Sciatic nerve (tissue), 2 donors: ENCODE results near the gene FAM25A. TPM values are rescaled to one million over a fixed set of nuclear protein-coding genes. Genes with fewer than 3 reads are reported as not detected.
"Not testable (repeated sequence)": the region's sequence is repeated elsewhere in the genome, so short reads cannot be mapped to it uniquely, and the experiment has no call there.

Experiments used
- ATAC-seq: fragments of 200-7000 bp; cut with Tn5 transposase; one replicate; pipeline ENCODE4 v1.9.1; 2020; ENCODE audit warnings: mild to moderate bottlenecking, moderate library complexity
- DNase-seq: peaks from one replicate; pipeline ENCODE4 v3.0.0-alpha.2; 2020; ENCODE audit warnings: low spot score
- intact Hi-C: fragments of 100-400 bp; cut with DNase I; formaldehyde crosslinking; loops from one replicate; pipeline ENCODE4 v1.14.2; 2022
- total RNA-seq: library from RNA; stranded (reverse); fragmentation: NEBNext Ultra II Directional; extraction: Animal tissue kit (Norgen Biotek cat#: 25700); gene quantifications from one replicate; pipeline ENCODE4 v1.2.1, GENCODE V29; 2021
- donor health status: DM: no; HTN: no; CAD: no.
- donor health status: DM: no; HTN: no; CAD: no.

The FAM25A gene
- total RNA-seq: not detected

DNA sequence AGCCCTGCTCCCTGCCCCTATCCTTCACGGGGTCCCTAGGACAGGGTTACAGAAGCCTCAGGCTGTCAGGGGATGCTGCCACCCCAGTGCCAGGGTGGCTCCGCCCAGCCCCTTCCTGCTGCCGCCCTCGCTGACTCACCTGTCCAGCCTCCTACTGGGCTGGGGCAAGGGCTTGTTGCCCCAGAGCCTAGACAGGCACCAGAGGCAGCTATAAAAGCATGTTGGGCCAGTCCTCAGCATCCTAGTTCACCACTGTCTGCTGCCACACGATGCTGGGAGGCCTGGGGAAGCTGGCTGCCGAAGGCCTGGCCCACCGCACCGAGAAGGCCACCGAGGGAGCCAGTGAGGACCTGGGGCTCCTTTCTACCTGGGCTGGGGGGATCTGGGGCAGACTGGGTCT is at the start of gene FAM25A:
TSS of gene FAM25A (plus strand) at position 239 of the 400 bp plus-strand sequence. CDS start at position 270, 31 bp downstream.
- intact Hi-C loops, DNase-seq, ATAC-seq: not testable (repeated sequence)

DNA sequence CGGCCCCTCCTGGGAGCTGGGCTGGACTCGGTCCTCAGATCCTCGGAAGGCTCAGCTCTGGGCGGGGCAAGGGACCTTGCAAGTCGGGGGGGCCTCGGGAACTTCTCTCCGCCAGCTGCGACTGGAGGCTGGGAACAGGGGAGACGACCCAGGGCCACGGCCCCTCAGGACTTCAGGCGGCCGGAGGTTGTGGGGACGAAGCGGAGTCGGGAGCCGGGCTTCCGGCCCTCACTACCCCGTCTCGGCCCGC is 49.2 kb upstream of the FAM25A start:
- peak; percentile 28 for ATAC-seq
- intact Hi-C loops: no loop called here
- no peak for DNase-seq

GRCh38 chr10:86971232-86971991 is 48.7 kb upstream of the FAM25A start:
- intact Hi-C loops: no loop called here

DNA sequence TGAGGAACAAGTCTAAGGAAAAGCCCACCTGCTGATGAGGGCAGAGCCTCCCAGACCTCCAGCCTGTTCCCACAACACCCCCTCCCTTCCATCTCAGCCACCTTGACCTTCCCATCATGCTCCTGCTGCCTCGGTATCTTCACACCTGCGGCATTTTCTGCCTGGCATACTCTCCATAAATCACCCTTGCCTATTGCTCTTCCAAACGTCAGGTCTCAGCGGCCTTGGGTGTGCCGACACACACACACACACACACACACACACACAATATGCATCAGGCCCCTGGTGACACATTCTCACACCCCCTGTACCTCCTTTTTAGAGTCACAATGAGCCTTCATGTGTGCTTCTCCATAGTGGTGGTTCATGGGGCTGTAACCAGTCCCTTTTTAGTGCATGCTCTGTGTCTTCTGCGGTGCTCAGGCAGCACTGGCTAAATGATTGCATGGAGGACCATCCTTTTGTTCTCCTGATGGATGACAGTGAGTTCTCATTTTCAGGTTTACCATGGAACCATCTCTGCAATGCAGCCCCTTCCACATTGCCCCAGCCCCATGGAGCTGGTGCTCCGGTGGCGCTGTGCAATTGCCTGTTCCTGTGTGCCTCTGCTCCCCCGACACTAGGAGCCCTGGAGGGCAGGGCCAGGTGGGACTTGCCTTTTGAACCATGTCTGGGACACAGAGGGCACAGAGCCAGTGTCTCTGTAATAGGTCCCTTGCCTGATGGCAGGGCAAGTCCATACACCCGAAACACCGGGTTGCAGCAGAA is 47.3 kb upstream of the FAM25A start:
- ATAC-seq: no peak
- intact Hi-C loops: no loop called here
- DNase-seq: no peak

More at GRCh38 chr10:86971232-86971991, 48.7 kb upstream of the FAM25A start:
- peak; percentile 96 for DNase-seq
- ATAC-seq: peak; percentile 85

DNA sequence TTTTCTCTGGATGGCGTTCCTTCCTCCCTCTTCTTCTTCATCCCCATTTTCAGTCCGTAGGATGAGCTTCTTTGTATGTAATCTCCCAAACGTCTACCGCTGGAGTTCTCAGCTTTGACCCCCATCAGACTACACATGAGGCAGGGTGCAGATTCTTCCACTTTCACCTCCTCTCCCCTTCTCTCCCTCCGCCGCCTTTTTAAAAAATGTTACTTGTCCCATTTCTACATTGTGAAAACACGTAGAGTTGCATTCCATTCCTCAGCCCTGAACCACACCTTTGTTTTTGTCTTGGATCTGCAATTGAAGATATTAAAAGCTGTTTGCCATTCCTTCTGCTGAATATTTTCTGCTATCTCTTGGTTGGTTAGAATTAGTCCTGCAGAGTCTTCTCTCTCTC is 45.6 kb upstream of the FAM25A start:
- DNase-seq (no peak), ATAC-seq (no peak)
- intact Hi-C loops: no loop called here

- ATAC-seq (no peak), DNase-seq (no peak)
- intact Hi-C loops: no loop called here
Measured at GRCh38 chr10:86976362-86977056, 43.6 kb upstream of the FAM25A start.

DNA sequence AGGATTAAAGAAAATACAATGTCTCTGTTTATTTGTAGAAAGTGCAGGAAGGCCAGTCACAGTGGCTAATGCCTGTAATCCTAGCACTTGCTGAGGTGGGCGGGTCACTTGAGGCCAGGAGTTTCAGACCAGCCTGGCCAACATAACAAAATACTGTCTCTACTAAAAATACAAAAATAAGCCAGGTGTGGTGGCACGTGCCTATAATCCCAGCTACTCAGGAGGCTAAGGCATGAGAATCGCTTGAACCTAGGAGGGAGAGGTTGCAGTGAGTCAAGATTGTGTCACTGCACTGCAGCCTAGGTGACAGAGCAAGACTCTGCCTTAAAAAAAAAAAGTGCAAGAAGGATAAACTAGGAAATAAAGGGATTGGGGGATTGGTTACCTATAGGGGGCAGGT is 41.6 kb upstream of the FAM25A start:
- ATAC-seq, intact Hi-C loops, DNase-seq: not testable (repeated sequence)

DNA sequence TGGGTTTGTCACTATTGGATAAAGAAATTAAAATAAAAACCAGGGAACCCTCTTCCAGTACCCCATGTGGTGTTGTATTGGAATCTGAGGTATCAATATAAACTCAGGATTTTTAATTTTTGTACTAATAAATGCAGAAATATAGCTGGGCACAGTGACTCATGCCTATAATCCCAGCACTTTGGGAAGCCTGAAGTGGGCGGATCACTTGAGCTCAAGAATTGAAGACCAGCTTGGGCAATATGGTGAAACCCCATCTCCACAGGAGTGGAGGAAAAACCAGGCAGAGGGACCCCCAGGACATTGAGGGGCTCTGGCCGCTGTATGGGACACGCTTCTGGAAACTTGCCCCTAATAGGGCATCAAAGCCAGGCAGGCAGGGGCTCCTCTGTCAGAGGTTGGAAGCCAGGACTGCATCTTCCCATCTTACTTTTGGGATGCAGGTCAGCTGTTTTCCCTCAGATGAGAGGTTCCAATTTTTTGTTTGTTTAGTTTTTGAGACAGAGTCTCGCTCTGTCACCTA is 40.7 kb upstream of the FAM25A start:
- DNase-seq (no peak), ATAC-seq (peak; percentile 14)
- intact Hi-C loops: no loop called here

GRCh38 chr10:86979977-86980448 is 40.1 kb upstream of the FAM25A start:
- DNase-seq: no peak
- ATAC-seq: peak; percentile 88
- intact Hi-C loops: no loop called here

DNA sequence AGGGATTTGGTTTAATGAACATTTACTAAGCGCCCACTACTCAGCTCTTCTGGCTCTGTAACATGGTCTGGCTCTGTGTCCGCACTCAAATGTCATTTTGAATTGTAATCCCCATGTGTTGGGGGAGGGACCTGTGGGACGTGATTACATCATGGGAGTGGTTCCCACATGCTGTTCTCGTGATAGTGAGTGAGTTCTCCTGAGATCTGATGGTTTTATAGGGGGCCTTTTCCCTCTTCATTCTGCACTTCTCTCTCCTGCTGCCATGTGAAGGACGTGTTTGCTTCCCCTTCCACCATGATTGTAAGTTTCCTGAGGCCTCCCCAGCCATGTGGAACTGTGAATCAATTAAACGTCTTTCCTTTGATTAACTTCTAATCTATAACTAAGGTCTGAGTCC is 39.1 kb upstream of the FAM25A start:
- DNase-seq, intact Hi-C loops: not testable (repeated sequence)
- ATAC-seq: peak; percentile 30

- DNase-seq (no peak), ATAC-seq (no peak)
- intact Hi-C loops: no loop called here
Measured at GRCh38 chr10:86981716-86982115, 38.4 kb upstream of the FAM25A start.

DNA sequence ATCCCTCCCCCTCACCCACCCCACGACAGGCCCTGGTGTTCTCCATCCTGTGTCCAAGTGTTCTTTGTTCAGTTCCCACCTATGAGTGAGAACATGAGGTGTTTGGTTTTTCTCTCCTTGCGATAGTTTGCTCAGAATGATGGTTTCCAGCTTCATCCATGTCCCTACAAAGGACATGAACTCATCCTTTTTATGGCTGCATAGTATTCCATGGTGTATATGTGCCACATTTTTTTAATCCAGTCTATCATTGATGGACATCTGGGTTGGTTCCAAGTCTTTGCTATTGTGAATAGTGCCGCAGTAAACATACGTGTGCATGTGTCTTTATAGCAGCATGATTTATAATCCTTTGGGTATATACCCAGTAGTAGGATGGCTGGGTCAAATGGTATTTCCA is 35.6 kb upstream of the FAM25A start:
- DNase-seq, intact Hi-C loops, ATAC-seq: not testable (repeated sequence)

- ATAC-seq (no peak), DNase-seq (no peak)
- intact Hi-C loops: no loop called here
Measured at GRCh38 chr10:86988520-86988919, 31.6 kb upstream of the FAM25A start.

- DNase-seq, ATAC-seq, intact Hi-C loops: not testable (repeated sequence)
Measured at GRCh38 chr10:86991362-86991761, 28.7 kb upstream of the FAM25A start.

DNA sequence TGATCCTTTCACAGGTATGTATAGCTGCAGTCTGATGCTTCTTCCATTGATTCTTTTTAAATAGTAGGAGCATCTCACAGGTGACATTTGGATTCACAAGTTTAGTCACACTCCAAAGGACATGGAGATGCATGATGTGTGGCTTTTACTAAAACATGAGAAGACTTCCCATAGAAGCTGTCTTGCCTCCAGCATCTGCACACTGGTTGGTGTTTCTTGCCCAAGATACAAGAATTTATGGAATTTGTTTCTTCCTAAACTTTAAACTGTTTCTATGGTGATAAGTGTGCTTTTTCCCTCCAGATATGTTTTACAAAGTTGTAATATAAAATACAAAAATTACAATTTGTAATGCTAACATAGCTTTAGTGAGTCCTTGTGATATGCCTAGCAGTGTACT is 27.6 kb upstream of the FAM25A start:
- ATAC-seq: no peak
- intact Hi-C loops: no loop called here
- no peak for DNase-seq

DNA sequence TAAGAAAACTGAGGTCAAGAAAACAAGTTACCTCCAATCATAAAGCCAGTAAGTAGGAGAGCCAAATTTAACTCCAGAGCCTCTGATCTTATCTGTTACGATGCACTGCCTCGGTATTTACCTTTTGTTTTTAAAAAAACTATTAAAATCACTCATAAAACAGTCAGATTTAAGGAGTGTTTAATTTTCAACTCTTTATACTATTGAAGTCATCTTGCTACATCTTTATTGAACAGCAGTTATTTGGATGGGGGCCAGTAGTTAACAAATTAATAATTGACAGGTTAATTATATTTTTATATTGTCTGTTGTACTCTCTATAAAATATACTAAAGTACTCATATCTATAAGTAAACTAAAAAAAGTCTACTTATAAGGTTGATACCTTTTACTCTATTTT is 27.2 kb upstream of the FAM25A start:
- intact Hi-C loops: no loop called here
- no peak for ATAC-seq
- DNase-seq: no peak

DNA sequence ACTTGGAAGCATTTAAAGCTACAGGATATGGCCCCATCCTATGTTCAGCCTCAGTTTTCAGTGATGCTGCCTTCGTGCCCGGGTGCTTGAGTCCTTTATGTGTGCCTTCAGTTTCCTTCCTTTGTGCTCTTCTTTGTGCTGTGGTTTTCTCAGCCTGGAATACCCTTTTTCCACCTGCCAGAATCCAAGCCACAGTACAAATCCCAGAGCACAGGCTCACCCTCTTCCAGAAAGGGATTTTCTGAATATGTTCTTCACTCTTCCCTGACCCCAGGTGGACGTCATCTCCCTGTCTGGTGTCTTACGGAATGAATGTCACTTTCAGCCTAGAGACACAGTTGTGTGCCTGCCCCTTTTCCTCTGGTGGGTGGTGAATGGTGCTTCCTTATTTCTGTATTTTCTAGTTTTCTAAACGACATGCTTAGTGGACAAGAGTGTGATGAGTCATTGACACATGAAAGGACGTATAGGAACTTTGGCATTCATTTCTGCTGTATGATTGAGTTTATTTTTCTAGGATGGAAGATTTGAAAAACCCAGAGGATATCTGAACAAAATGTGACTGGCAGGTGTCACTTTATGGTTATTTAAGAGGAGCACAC is 20.2 kb upstream of the FAM25A start:
- DNase-seq, intact Hi-C loops, ATAC-seq: not testable (repeated sequence)

DNA sequence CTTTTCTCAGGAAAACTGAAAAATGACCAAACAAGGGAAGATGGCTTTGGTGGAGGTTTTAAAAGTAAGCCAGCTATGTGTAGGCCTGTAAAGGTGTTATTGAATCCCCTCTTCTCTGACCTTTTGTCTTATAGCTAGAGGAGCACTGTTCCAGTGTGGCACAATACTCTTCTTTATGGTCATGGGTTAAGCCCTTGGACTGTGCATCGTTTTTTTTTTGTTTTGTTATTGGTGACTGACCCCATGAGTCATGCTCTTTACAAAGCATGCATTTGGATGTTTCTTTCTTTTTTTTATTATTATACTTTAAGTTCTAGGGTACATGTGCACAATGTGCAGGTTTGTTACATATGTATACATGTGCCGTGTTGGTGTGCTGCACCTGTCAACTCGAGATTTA is 19.6 kb upstream of the FAM25A start:
- ATAC-seq (no peak), DNase-seq (no peak)
- intact Hi-C loops: no loop called here

DNA sequence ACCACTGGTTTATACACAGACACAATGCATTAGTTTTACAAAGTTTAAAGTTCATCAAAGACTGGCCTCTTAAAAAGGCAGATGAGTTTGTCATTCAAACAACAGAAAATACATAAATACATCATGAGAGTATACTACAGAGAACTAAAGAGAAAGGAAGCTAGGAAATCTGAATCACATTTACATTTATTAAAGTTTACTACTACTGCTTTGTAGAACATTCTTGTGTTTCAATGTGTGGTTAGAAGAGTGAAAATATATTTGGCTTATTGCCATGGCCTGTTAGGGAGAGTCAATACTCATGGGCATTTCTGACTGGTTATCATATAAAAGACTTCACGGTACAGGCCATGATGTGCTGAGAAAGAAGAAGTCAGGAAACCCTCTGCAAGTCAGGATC is 13.0 kb upstream of the FAM25A start:
- ATAC-seq, DNase-seq, intact Hi-C loops: not testable (repeated sequence)
